Middle frontal gyrus (tissue), 1 donor: Measurements from ENCODE around the gene FLYWCH2.
"Not testable (repeated sequence)": the region's sequence is repeated elsewhere in the genome, so short reads cannot be mapped to it uniquely, and the experiment has no call there.

ENCODE experiments used
- DNase-seq: peaks from one replicate; pipeline ENCODE4 v3.0.0-alpha.2; 2015; ENCODE audit warnings: low spot score; ENCODE audit errors: extremely low spot score

The FLYWCH2 gene

GRCh38 chr16:2912330-2913199 is 29.6 kb downstream of the FLYWCH2 start:
- DNase-seq: no peak

GRCh38 chr16:2913603-2914002 is 30.6 kb downstream of the FLYWCH2 start:
- no peak for DNase-seq

GRCh38 chr16:2914233-2914632 is 31.2 kb downstream of the FLYWCH2 start:
- DNase-seq: no peak

DNA sequence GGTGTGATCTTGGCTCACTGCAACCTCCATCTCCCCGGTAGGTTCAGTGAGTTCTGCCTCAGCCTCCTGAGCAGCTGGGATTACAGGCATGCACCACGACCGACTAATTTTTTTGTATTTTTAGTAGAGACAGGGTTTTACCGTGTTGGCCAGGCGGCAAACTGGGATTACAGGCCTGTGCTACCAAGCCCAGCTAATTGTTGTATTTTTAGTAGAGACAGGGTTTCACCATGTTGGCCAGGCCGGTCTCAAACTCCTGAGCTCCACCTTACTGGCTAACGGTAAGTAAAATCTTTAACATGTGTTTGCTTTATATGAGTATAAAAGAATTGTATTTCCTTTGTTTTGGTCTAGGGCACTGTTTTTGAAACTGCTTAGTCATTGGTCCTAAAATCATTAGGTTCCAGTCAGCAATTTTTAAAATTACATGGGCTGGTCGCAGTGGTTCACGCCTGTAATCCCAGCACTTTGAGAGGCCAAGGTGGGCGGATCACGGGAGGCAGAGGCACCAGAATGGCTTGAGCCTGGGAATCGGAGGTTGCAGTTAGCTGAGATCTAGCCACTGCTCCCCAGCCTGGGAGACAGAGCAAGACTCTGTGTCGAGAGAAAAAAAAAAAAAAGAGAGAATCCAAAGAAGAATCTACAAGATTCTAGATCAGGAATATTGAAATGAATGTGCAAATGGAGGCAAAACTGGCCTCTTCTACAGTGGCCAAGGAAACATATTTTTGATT is 32.3 kb downstream of the FLYWCH2 start:
- no peak for DNase-seq

- no peak for DNase-seq
Observed at GRCh38 chr16:2919511-2920255, 36.7 kb downstream of the FLYWCH2 start.

- no peak for DNase-seq
Observed at GRCh38 chr16:2923481-2923880, 40.5 kb downstream of the FLYWCH2 start.

DNA sequence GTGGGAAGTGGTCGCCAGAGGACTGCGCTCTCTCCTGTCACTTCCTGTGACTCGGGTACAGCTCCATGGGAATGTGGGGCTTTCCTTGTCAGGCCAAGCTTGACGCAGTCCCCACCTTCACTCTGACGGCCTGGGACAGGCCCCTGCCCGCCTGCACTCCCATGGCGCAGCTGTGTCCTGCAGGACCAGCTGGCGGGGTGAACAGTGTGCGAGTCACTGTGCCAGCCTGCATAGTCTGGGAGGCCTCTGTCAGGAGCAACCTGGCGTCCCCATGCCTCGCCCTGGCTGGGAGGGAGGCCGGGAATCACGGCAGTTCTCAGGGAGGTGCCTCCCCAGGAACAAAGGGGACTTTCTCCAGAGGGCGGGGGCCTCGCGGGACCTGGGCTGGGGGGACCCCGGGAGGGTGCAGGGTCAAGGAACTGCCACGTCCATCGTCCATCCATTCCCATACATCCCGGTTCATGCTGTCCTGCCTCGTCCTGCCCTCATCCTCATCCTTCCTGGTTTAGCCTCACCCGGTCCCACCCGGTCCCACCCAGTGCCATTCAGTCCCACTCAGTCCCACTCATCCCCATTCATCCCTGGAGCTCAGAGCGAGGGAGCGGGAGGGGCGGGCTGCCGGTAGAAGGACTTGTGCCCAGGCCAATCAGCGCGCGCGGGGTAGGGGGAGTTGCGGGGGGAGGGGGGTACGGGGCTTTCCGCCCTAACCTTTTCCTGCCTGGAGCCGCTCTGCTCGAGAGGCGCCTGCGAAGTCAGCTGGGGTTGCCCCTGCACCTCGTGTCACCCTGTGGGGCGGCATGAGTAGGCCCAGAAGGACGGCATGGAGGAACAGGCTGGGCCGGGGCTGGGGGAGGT is 42.1 kb downstream of the FLYWCH2 start:
- DNase-seq: no peak

DNA sequence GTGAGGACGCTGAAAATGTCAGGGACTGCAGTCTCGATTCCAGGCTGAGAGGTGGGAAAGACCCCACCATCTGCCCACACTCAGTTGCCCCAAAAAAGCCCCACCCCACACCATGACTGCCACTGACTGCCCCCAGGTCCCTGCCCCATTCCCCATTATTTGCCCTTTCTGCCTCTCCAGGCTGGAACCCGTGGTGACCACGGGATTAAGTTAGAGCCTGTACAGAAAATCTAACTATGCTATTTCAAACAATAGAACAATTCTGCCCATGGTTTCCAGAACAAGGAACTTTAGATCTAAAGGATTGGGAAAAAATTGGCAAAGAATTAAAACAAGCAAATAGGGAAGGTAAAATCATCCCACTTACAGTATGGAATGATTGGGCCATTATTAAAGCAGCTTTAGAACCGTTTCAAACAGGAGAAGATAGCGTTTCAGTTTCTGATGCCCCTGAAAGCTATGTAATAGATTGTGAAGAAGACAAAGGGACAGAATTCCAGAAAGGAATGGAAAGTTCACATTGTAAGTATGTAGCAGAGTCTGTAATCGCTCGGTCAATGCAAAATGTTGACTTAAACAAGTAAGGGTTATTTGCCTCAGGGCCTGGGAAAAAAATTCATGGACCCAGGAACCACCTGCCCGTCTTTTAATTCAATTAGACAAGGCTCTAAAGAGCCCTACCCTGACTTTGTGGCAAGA is 43.1 kb downstream of the FLYWCH2 start:
- DNase-seq: no peak

- DNase-seq: no peak
Observed at GRCh38 chr16:2926650-2926999, 43.6 kb downstream of the FLYWCH2 start.

DNA sequence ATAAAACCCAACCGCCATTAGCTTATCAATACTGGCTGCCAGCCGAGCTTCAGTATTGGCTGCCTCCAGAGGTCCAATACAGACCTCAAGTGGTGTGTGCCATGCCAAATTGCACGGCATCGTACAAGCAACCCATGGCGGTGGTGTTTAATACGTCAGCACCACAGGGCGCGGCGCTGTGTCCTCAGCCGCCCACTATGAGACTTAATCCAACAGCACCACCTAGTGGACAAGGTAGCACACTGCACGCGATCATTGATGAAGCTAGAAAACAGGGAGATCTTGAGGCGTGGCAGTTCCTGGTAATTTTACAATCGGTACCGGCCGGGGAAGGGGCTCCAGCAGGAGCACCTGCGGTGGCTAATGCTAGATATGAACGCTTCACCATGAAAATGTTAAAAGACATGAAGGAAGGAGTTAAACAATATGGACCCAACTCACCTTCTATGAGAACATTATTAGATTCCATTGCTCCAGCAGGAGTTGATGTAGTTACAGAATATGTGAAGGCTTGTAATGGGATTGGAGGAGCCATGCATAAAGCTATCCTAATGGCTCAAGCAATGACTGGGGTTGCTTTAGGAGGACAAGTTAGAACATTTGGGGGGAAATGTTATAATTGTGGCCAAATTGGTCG is 44.1 kb downstream of the FLYWCH2 start:
- peak; percentile 65 for DNase-seq

DNA sequence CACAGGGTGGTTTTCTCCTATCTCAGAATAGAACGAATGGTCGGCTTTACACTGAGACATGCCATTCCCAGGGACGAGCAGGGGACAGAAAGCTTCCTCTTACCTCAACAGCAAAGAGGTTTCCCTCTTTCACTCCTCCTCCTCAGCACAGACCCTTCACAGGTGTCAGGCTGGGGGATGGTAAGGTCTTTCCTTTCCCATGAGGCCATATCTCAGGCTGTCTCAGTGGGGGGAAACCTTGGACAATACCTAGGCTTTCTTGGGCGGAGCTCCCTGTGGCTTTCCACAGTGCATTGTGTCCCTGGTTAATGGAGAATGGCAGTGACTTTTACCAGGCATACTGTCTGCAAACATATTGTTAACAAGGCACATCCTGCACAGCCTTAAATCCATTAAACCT is 45.1 kb downstream of the FLYWCH2 start:
- not testable (repeated sequence) for DNase-seq

DNA sequence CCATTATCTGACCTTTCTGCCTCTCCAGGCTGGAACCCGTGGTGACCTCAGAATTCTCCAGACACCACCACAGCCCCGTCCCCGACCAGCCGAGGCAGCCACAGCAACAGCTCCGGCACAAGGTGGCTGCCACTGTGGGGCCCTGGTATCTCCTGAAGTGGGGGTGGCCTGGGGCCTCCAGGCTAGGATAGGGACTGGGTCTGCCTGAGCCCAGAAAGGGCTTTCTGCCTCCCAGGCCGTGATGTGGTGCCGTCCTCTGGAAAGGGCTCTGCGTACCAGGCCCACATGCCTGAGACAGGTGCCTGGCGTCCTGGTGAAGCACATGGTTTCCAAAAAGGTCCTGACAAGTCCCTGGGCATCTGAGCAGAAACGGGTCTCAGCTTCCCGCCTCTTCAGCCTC is 45.8 kb downstream of the FLYWCH2 start:
- DNase-seq: no peak

- DNase-seq: no peak
Observed at GRCh38 chr16:2929693-2930092, 46.7 kb downstream of the FLYWCH2 start.

GRCh38 chr16:2930236-2930635 is 47.2 kb downstream of the FLYWCH2 start:
- no peak for DNase-seq

DNA sequence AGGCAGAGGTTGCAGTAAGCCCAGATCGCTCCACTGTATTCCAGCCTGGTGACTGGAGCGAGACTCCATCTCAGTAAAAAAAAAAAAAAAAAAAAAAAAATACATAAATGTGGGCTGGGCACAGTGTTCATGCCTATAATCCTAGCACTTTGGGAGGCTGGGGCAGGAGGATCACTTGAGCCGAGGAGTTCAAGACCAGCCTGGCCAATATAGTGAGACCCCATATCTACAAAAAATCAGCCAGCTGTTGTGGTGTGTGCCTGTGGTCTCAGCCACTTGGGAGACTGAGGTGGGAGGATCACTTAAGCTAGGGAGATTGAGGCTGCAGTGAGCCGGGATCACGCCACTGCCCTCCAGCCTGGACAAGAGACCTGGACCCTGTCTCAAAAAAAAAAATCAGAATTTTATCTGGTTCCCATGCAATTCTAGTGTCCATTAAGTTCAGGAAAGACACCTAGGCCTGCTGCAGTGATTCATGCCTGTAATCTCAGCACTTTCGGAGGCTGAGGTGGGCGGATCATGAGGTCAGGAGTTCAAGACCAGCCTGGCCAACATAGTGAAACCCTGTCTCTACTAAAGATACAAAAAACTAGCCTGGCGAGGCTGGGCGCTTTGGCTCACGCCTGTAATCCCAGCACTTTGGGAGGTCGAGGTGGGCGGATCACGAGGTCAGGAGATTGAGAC is 48.4 kb downstream of the FLYWCH2 start:
- not testable (repeated sequence) for DNase-seq

DNA sequence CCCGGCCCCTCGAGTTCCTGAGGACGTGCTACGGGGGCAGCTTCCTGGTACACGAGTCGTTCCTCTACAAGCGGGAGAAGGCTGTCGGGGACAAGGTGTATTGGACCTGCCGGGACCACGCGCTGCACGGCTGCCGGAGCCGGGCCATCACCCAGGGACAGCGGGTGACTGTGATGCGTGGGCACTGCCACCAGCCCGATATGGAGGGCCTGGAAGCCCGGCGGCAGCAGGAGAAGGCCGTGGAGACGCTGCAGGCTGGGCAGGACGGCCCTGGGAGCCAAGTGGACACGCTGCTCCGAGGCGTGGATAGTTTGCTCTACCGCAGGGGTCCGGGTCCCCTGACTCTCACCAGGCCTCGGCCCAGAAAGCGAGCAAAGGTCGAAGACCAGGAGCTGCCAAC is 50.1 kb downstream of the FLYWCH2 start:
- no peak for DNase-seq

GRCh38 chr16:2933701-2934100 is 50.7 kb downstream of the FLYWCH2 start:
- DNase-seq: no peak

DNA sequence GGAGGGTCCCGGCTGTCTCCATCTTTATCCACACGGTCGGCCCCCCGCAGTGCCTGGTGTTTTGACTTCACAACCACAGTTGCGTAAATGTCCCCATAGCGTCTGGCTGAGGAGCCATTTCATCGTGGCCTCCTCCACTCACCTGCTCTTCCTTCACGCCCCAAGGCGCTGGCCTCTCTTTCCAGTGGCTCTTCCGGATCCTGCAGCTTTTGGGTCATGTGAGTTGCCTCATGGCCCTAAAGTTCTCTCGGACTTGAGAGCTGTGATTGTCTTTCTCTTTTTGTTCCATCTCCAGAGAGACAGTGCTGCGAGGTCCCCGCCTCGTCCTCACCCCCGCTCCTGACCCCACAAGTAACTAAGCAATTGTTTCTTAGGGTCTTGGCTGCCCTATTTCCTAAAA is 51.4 kb downstream of the FLYWCH2 start:
- DNase-seq: no peak

- no peak for DNase-seq
Observed at GRCh38 chr16:2936436-2937011, 53.5 kb downstream of the FLYWCH2 start.
